ENCODE data around the gene PAQR8. TPM values are rescaled to one million over a fixed set of nuclear protein-coding genes. Genes with fewer than 3 reads are reported as not detected.

The PAQR8 gene
- total and polyA plus RNA-seq, 2 of the 13 experiments (the other 11 are each of a cell fraction or from before 2014, with no cell fraction given) = 37.7 to 50.7 TPM

DNA sequence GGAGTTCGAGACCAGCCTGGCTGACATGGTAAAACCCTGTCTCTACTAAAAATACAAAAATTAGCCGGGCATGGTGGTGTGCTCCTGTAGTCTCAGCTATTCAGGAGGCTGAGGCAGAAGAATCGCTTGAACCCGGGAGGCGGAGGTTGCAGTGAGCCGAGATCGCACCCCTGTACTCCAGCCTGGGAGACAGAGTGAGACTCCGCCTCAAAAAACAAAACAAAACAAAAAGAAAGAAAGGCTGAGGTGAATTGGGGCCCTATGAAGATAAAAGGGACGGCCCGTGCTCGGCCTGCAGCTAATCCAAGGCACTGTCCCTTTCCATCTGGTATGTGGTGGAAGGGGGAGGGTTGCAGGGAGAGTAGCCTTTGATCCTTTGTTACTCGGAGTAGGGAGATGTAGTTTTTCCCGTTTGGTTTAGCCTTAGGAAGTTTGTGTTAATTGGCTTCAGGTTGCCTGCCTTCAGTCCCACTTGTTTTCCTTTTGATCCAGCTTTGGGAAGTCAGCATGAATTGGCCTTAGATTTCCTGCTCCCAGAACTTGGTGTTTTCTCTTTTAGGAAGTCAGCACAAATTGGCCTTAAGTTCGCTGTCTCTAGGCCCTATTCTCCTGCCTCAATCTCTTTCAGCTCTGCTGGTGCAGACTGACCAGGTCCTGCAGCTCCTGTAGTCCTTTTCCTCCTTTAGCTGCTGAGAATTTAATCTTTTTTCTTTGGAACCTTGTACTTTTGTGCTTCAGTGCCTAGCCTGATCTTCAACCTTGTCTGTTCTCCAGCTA, 36.1 kb upstream of the PAQR8 start (continued):
- TF ChIP-seq, protein P1, sequence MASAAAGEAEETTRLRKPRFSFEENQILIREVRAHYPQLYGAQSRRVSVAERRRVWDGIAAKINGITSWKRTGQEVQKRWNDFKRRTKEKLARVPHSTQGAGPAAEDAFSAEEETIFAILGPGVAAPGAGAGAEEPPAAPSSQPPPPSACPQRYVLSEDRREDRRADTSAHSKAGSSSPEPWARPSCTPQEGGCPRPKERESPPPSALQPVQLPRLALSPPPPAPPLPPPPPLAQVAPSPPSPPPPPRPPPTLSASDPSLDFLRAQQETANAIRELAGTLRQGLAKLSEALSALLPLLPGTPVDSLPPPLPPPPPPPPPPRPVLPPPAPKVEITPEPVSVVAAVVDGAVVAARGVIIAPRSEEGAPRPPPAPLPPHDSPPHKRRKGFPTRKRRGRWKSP (CRISPR knock-in tag; IDR thresholded peaks at IDR 0.05) = 0 out of 2 replicates have a peak, but pooled peaks have one; percentile 43
- TF ChIP-seq HOXA7 (CRISPR knock-in tag; IDR thresholded peaks at IDR 0.05) (no peak), PLRG1 (conservative IDR thresholded peaks at IDR 0.05) (no peak), ZSCAN31 (CRISPR knock-in tag; IDR thresholded peaks at IDR 0.05; ENCODE audit: low read depth) (peak; percentile 92; the same call in 1 of the 2 replicates), ZNF775 (CRISPR knock-in tag; IDR thresholded peaks at IDR 0.05; ENCODE audit: borderline replicate concordance) (no peak; the same call in 1 of the 2 replicates), BRD4 (CRISPR knock-in tag; IDR thresholded peaks at IDR 0.05) (peak; percentile 91), NCOA1 (CRISPR knock-in tag; IDR thresholded peaks at IDR 0.05) (peak; percentile 10; the same call in 1 of the 2 replicates), MYNN (CRISPR knock-in tag; IDR thresholded peaks at IDR 0.05; ENCODE audit: low read depth) (no peak; the same call in 1 of the 2 replicates), RCOR2 (CRISPR knock-in tag; IDR thresholded peaks at IDR 0.05) (peak; percentile 77; the same call in 1 of the 2 replicates), ZNF263 (CRISPR knock-in tag; IDR thresholded peaks at IDR 0.05) (0 out of 2 replicates have a peak, but pooled peaks have one; percentile 19), ZNF629 (CRISPR knock-in tag; conservative IDR thresholded peaks at IDR 0.05) (0 out of 2 replicates have a peak, but pooled peaks have one; percentile 14), KAT2B (IDR thresholded peaks at IDR 0.05; ENCODE audit: borderline replicate concordance, low read depth, low read length) (no peak), ZBTB20 (CRISPR knock-in tag; IDR thresholded peaks at IDR 0.05; ENCODE audit: borderline replicate concordance, low read depth) (no peak; the same call in 1 of the 2 replicates), PAX8 (CRISPR knock-in tag; IDR thresholded peaks at IDR 0.05; ENCODE audit: borderline replicate concordance) (no peak), TAF15 (IDR thresholded peaks at IDR 0.05; ENCODE audit: low read depth, low read length, poor library complexity, severe bottlenecking) (no peak)
- TF ChIP-seq, protein P2, sequence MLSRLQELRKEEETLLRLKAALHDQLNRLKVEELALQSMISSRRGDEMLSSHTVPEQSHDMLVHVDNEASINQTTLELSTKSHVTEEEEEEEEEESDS (CRISPR knock-in tag; IDR thresholded peaks at IDR 0.05; ENCODE audit: borderline replicate concordance) = 0 out of 2 replicates have a peak, but pooled peaks have one; percentile 43
- TF ChIP-seq, protein P3, sequence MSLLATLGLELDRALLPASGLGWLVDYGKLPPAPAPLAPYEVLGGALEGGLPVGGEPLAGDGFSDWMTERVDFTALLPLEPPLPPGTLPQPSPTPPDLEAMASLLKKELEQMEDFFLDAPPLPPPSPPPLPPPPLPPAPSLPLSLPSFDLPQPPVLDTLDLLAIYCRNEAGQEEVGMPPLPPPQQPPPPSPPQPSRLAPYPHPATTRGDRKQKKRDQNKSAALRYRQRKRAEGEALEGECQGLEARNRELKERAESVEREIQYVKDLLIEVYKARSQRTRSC (CRISPR knock-in tag; IDR thresholded peaks at IDR 0.05; ENCODE audit: low read depth) = no peak
- TF ChIP-seq, protein P4, sequence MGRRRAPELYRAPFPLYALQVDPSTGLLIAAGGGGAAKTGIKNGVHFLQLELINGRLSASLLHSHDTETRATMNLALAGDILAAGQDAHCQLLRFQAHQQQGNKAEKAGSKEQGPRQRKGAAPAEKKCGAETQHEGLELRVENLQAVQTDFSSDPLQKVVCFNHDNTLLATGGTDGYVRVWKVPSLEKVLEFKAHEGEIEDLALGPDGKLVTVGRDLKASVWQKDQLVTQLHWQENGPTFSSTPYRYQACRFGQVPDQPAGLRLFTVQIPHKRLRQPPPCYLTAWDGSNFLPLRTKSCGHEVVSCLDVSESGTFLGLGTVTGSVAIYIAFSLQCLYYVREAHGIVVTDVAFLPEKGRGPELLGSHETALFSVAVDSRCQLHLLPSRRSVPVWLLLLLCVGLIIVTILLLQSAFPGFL (CRISPR knock-in tag; IDR thresholded peaks at IDR 0.05) = no peak
- TF ChIP-seq, protein P5, sequence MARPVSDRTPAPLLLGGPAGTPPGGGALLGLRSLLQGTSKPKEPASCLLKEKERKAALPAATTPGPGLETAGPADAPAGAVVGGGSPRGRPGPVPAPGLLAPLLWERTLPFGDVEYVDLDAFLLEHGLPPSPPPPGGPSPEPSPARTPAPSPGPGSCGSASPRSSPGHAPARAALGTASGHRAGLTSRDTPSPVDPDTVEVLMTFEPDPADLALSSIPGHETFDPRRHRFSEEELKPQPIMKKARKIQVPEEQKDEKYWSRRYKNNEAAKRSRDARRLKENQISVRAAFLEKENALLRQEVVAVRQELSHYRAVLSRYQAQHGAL (CRISPR knock-in tag; IDR thresholded peaks at IDR 0.05; ENCODE audit: not compliant biosample characterization) = no peak
- TF ChIP-seq, protein P6, sequence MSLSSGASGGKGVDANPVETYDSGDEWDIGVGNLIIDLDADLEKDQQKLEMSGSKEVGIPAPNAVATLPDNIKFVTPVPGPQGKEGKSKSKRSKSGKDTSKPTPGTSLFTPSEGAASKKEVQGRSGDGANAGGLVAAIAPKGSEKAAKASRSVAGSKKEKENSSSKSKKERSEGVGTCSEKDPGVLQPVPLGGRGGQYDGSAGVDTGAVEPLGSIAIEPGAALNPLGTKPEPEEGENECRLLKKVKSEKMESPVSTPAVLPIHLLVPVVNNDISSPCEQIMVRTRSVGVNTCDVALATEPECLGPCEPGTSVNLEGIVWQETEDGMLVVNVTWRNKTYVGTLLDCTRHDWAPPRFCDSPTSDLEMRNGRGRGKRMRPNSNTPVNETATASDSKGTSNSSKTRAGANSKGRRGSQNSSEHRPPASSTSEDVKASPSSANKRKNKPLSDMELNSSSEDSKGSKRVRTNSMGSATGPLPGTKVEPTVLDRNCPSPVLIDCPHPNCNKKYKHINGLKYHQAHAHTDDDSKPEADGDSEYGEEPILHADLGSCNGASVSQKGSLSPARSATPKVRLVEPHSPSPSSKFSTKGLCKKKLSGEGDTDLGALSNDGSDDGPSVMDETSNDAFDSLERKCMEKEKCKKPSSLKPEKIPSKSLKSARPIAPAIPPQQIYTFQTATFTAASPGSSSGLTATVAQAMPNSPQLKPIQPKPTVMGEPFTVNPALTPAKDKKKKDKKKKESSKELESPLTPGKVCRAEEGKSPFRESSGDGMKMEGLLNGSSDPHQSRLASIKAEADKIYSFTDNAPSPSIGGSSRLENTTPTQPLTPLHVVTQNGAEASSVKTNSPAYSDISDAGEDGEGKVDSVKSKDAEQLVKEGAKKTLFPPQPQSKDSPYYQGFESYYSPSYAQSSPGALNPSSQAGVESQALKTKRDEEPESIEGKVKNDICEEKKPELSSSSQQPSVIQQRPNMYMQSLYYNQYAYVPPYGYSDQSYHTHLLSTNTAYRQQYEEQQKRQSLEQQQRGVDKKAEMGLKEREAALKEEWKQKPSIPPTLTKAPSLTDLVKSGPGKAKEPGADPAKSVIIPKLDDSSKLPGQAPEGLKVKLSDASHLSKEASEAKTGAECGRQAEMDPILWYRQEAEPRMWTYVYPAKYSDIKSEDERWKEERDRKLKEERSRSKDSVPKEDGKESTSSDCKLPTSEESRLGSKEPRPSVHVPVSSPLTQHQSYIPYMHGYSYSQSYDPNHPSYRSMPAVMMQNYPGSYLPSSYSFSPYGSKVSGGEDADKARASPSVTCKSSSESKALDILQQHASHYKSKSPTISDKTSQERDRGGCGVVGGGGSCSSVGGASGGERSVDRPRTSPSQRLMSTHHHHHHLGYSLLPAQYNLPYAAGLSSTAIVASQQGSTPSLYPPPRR (CRISPR knock-in tag; IDR thresholded peaks at IDR 0.05; ENCODE audit: borderline replicate concordance) = peak; percentile 84
